HCT116 (cell line): ENCODE results near the gene GJB5.

ENCODE experiments used
- CTCF ChIP-seq, 3 experiments: fragments of 200-600 bp in 1 of 3; sonication (generic) in 1 of 3; IDR thresholded peaks in 2 of 3; conservative IDR thresholded peaks in 1 of 3; 2 replicates each; pipeline ENCODE4 v1.5.1; 2012 to 2017; ENCODE audit warnings: low read depth in 2 of 3, low read length in 2 of 3, antibody characterized with exemption in 1 of 3, borderline replicate concordance in 1 of 3, control low read depth in 1 of 3, mild to moderate bottlenecking in 1 of 3, mixed read lengths in 1 of 3, mixed run types in 1 of 3, moderate library complexity in 1 of 3; ENCODE audit not compliant: insufficient read depth in 1 of 3
- POLR2A ChIP-seq: IDR thresholded peaks from 2 replicates; pipeline ENCODE4 v1.7.0; 2011; ENCODE audit warnings: borderline replicate concordance; ENCODE audit not compliant: insufficient read depth, insufficient read length; ENCODE audit errors: extremely low read depth
- SP1 ChIP-seq: IDR thresholded peaks from 2 replicates; pipeline ENCODE4 v1.6.1; 2012; ENCODE audit warnings: low read depth

GRCh38 chr1:34743775-34744174 lies 11.1 kb upstream of the GJB5 start:
- TF ChIP-seq POLR2A, result no peak
- TF ChIP-seq CTCF (IDR thresholded peaks at IDR 0.05 in 2 of 3, conservative IDR thresholded peaks at IDR 0.05 in 1 of 3; ENCODE audit: borderline replicate concordance in 1 of 3, insufficient read depth in 1 of 3, low read depth in 2 of 3, low read length in 2 of 3), result no peak
- TF ChIP-seq SP1, result no peak
